Large intestine (tissue), 3 donors: Measurements from ENCODE around the gene KAZN. TPM values are rescaled to one million over a fixed set of nuclear protein-coding genes. Genes with fewer than 3 reads are reported as not detected.

ENCODE experiments used
- DNase-seq, 2 donors: peaks; one replicate each; pipeline versions ENCODE4 v3.0.0 to v3.0.0-alpha.2; 2013
- H3K27ac ChIP-seq: one replicate; pipeline ENCODE4 v1.5.1; 2013; ENCODE audit warnings: low read length
- H3K27me3 ChIP-seq: 2 replicates; pipeline ENCODE4 v1.6.1; 2013; ENCODE audit warnings: low read length; ENCODE audit not compliant: control insufficient read depth, insufficient read depth
- H3K36me3 ChIP-seq: 2 replicates; pipeline ENCODE4 v1.6.1; 2013; ENCODE audit warnings: low read length; ENCODE audit not compliant: control insufficient read depth, insufficient read depth
- H3K4me1 ChIP-seq: one replicate; pipeline ENCODE4 v1.6.1; 2013; ENCODE audit warnings: low read length; ENCODE audit not compliant: control insufficient read depth, insufficient read depth
- H3K4me3 ChIP-seq: one replicate; pipeline ENCODE4 v1.5.1; 2013; ENCODE audit warnings: low read length
- H3K9me3 ChIP-seq: one replicate; pipeline ENCODE4 v1.6.1; 2013; ENCODE audit warnings: mild to moderate bottlenecking, low read depth, low read length, moderate library complexity; ENCODE audit not compliant: control insufficient read depth
- WGBS: methylation state at CpG from one replicate; pipeline ENCODE4 v1.1.5; 2013; ENCODE audit warnings: low lambda C conversion rate; ENCODE audit not compliant: insufficient coverage; 5-methylcytosine and 5-hydroxymethylcytosine counted together
- polyA plus RNA-seq: library from polyadenylated mRNA; unstranded; fragments of 120-200 nt; gene quantifications from one replicate; pipeline ENCODE4 v1.2.1, GENCODE V29; 2013

The KAZN gene
- polyA plus RNA-seq, 1 donor = 30.4 TPM

DNA sequence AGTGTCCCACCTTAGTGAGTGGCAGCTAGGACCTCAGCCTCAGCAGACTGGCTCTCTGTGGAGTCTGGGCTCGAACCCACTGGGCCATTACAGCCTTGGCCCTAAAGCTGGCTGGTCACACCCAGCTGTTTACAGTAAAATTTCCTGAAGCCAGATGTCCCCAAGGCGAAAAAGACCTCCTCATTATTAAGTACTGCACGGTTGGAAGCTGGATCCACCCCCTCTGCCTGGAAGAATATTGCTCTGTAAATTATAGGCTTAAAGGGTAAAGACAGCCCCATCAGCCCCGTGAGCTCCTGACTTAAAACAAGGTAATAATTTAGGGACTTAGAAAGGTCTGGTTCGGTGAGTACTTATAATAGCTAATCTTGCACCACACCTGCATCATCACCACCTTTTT lies 524.8 kb downstream of the KAZN start:
- H3K4me3 ChIP-seq = no peak overlapping the region
- H3K27ac ChIP-seq = no peak overlapping the region
- H3K9me3 ChIP-seq = no peaks in the 10 kb centered on the region
- 80% methylated on average over 1 of the region's 5 CpGs for WGBS
- no peak for DNase-seq
- H3K4me1 ChIP-seq = no peaks in the 10 kb centered on the region
- peaks cover 5% of the 10 kb centered on the region for H3K36me3 ChIP-seq
- no peaks in the 10 kb centered on the region for H3K27me3 ChIP-seq

DNA sequence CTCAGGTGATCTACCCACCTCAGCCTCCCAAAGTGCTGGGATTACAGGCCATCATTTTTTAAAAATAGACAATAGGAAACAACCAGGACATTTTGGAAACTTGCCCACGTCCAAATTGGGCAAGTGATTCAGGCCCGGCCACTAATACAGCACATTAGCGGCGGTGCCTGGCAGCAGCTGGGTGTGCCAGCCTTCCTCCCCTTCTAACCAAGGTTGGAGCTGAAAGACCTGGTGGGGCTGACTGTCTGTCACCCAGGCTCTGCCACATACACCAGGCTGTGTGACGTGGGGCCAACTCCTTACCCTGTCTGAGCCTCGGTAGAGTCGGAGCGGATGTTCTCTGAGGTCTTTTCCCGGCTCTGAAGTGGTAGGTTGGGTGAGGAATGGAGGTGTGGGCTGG lies 525.4 kb downstream of the KAZN start:
- H3K27me3 ChIP-seq = no peaks in the 10 kb centered on the region
- no peaks in the 10 kb centered on the region for H3K9me3 ChIP-seq
- no CpG with 5 or more reads among the region's 9 CpGs for WGBS
- DNase-seq = no peak
- H3K4me3 ChIP-seq = no peak overlapping the region
- H3K36me3 ChIP-seq = peaks cover 3% of the 10 kb centered on the region
- no peaks in the 10 kb centered on the region for H3K4me1 ChIP-seq
- no peak overlapping the region for H3K27ac ChIP-seq

DNA sequence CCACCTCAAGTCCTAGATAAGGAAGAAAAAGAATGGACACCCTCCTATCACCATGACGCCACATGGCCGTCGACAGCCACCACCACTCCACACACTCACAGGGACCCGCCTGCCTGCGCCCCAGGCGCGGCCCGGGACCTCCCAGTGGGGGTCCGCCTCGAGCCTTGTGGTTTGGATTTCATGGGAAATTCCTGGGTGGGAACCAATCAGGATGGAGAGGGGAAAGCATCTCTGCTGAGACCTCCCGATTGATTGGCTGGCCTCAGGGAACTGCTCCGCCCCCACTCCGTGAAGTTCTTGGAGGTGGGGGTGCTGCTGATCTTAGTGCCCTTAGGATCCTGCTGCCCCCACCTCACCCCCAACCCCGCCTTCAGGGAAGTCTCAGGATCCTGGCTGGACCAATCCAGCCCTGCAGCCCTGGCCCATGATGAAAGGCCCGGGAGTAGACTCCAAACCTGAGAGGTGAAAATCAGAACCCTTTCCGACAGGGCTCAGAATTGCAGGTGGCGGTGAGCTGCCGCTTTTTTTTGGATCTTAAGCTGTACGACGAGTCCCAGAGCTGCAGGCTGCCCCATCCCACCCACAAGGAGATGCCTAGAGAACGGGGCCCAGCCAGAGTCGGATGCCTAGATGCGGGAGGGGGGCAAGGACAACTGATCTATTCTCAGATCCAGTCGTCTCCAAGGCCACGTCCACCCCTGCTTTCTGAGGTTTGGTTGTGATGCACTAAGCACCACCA lies 526.0 kb downstream of the KAZN start:
- no peak for DNase-seq
- no CpG with 5 or more reads among the region's 25 CpGs for WGBS

DNA sequence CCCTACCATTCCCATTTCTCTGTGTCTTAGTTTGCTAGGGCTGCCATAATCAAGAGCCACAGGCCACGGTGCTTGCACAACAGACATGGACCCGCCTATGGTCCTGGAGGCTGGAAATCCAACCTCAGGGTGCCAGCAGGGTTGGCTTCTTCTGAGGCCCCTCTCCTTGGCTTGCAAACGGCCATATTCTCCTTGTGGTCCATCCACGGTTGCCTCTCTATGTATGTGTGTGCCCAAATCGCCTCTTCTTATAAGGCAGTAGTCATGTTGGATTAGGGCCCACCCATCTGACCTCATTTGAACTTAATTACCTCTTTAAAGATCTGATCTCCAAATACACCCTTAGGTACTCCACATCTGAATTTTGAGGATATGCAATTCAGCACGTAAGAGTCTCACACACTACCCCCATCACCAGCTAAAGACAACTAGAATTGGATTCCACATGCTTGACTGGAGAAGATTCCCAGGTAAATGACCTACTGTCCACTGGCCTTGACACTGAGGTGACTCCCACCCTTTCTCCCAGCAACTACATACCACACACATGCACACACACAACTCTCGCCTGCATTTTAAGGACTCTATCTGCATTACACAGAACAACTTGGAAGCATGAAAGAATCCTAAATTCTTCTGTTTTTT lies 526.7 kb downstream of the KAZN start:
- H3K36me3 ChIP-seq = peaks cover 3% of the 10 kb centered on the region
- H3K4me1 ChIP-seq = no peaks in the 10 kb centered on the region
- H3K9me3 ChIP-seq = no peaks in the 10 kb centered on the region
- WGBS = no CpG with 5 or more reads among the region's 7 CpGs
- H3K4me3 ChIP-seq = no peak overlapping the region
- H3K27me3 ChIP-seq = no peaks in the 10 kb centered on the region
- no peak for DNase-seq
- H3K27ac ChIP-seq = no peak overlapping the region

More for the DNA sequence above, 526.0 kb downstream of the KAZN start:
- H3K4me3 ChIP-seq = no peak overlapping the region
- no peaks in the 10 kb centered on the region for H3K9me3 ChIP-seq
- no peaks in the 10 kb centered on the region for H3K4me1 ChIP-seq
- H3K36me3 ChIP-seq = peaks cover 3% of the 10 kb centered on the region
- H3K27ac ChIP-seq = no peak overlapping the region
- no peaks in the 10 kb centered on the region for H3K27me3 ChIP-seq

DNA sequence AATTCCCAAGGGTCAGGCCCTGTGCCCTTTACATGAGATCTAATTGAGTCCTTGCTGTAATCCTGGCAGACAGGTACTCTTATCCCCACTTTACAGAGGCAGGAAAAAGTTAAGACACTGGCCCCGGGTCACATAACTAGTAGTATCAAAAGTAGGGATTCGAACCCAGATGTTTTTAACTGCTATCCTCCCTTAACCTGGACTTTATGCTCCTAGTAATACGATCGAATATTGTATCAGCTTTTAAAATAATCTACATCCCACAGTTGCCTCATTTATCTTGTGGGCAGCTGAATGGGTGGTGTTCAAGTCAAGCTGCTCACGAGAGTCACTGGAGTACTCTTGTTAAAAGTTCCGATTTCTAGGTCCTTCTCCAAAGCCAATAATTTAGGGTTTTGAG lies 529.6 kb downstream of the KAZN start:
- Histone ChIP-seq H3K4me1 (no peaks in the 10 kb centered on the region), H3K4me3 (no peak overlapping the region), H3K27ac (no peak overlapping the region), H3K9me3 (no peaks in the 10 kb centered on the region), H3K36me3 (no peaks in the 10 kb centered on the region), H3K27me3 (no peaks in the 10 kb centered on the region)
- DNase-seq = no peak
- WGBS = no CpG with 5 or more reads among the region's 6 CpGs

DNA sequence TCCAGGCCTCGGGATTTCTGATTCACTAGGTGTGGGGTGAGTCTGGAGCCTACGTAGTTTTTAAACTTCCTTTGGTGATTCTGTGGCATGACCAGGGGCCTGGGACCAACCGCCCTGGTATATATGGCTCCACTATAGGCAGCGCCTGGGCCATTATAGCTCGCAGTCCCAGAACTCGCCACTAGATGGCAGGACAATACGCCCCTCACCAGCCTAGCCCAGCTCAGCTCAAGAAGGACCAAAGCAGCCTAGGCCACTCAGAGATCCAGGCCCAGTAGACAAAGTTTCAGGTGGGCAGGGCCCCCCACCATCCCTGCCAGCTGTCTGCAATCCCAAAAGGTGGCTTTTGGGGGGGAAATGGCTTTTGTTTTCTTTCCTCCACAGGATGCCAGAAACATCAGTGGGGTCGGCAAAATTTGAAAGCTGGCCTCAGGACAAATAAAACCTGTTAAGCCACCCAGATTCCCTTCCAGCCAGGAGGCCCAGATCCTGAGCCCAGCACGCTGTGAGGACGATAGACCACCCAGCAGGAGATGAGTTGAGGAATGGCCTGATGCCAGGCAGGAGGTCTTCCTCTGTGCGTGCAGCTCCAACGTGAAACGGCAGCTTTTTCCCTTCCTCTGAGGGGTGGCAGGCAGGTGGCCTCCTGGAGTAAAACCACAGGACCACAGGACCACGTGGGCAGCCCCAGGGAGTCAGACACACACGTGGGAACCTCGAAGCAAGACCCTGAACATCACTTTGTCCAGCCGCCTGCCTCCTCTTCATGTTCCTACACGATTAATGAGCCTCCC lies 530.2 kb downstream of the KAZN start:
- H3K4me1 ChIP-seq = peaks cover 4% of the 10 kb centered on the region
- no peak overlapping the region for H3K27ac ChIP-seq
- no peaks in the 10 kb centered on the region for H3K9me3 ChIP-seq
- H3K36me3 ChIP-seq = no peaks in the 10 kb centered on the region
- no CpG with 5 or more reads among the region's 18 CpGs for WGBS
- no peak overlapping the region for H3K4me3 ChIP-seq
- DNase-seq = peak; percentile 68 to 73
- H3K27me3 ChIP-seq = no peaks in the 10 kb centered on the region

DNA sequence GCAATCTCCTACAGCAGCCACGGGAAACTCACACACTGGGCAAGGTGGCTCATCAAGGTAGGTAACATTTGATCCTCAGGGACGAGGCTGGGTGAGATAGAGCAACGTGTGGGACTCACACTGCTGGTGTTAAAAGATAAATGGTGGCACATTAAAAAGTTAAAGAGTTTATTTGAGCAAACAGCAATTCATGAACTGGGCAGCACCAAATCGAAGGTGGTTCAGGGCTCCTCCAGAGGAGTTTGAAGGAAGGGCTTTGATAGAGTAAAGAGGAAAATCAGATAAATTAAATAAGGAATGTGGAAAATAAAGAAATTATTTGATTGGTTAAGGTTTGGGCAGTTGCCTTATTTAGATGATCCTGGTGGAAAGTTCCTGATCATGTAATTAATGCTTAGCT lies 531.5 kb downstream of the KAZN start:
- Histone ChIP-seq H3K27ac (no peak overlapping the region), H3K36me3 (no peaks in the 10 kb centered on the region), H3K4me3 (no peak overlapping the region), H3K9me3 (no peaks in the 10 kb centered on the region), H3K27me3 (no peaks in the 10 kb centered on the region), H3K4me1 (peaks cover 8% of the 10 kb centered on the region)
- WGBS = 85% methylated on average over 1 of the region's 4 CpGs
- DNase-seq = no peak

DNA sequence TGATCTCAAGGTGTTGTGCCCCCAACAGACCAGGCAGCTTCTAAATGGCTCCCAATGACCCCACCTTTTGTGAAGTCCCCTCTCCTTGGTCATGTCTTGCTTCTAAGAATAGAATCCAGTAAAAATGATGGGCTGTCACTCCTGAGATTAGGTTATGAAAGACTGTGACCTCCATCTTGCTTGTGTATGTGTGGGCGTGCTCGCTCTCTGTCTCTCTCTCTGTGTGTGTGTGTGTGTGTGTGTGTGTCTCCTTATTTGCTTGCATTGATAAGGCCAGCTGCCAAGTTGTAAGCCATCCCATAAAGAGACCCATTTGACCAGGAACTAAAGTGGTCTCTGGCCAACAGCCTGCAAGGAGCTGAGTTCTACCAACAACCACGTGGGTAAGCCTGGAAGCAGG lies 532.1 kb downstream of the KAZN start:
- no peak for DNase-seq
- H3K4me1 ChIP-seq = peaks cover 8% of the 10 kb centered on the region
- no peaks in the 10 kb centered on the region for H3K9me3 ChIP-seq
- no peak overlapping the region for H3K27ac ChIP-seq
- H3K36me3 ChIP-seq = no peaks in the 10 kb centered on the region
- H3K4me3 ChIP-seq = no peak overlapping the region
- no CpG with 5 or more reads among the region's 3 CpGs for WGBS
- H3K27me3 ChIP-seq = no peaks in the 10 kb centered on the region

DNA sequence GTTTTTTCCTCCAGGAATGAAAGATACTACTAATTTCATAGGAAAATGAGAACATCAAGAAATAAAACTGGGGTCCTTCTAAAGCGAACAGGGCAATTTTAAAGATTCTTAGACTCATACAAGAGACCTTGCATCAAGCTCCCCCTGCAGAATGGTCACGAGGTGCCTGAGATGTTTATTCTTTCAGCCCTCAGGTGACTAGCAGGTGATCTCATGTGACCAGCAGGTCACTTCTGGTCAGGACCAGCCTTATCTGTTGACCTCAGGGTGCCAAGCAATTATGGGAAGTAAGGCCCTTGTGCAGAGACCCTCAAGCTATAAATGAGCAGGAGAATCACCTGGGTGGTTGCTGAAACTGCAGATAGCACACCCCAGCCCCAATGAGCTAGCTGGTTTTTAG lies 534.5 kb downstream of the KAZN start:
- DNase-seq = peak; percentile 85 to 87
- Histone ChIP-seq H3K27me3 (no peaks in the 10 kb centered on the region), H3K4me1 (peaks cover 11% of the 10 kb centered on the region), H3K36me3 (no peaks in the 10 kb centered on the region), H3K9me3 (no peaks in the 10 kb centered on the region), H3K27ac (peak overlapping the region; percentile 74), H3K4me3 (no peak overlapping the region)
- WGBS = no CpG with 5 or more reads among the region's 2 CpGs

DNA sequence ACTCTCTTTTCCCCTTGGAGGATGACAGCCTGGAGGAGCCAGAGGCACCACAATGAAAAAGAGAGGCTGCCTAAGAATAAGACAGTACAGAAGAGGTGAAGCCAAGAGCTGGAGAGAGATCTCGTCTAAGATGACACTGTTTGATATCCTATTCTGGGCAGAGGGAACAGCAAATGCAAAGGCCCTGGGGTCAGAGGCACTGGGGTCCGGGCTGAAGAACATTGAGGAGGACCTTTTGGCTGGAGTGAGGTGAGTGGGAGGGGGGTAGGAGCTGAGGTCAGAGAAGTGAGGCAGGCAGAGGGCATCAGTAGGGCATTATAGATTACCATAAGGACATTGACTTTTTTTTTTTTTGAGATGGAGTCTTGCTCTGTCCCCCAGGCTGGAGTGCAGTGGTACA lies 535.8 kb downstream of the KAZN start:
- H3K4me1 ChIP-seq = peaks cover 21% of the 10 kb centered on the region
- no peak for DNase-seq
- H3K9me3 ChIP-seq = no peaks in the 10 kb centered on the region
- H3K27ac ChIP-seq = peak overlapping the region; percentile 74
- no peaks in the 10 kb centered on the region for H3K27me3 ChIP-seq
- H3K4me3 ChIP-seq = no peak overlapping the region
- 90% methylated on average over 2 of the region's 2 CpGs for WGBS
- H3K36me3 ChIP-seq = no peaks in the 10 kb centered on the region
